T-helper 2 cell treated with Interferon-gamma antibody and Interleukin-4, amounts not matched to agents 5 μg/mL and 100 μg/mL, for 36 hours (primary cell): ENCODE data around the gene DRC3.
"Not testable (repeated sequence)": the region's sequence is repeated elsewhere in the genome, so short reads cannot be mapped to it uniquely, and the experiment has no call there.

ENCODE experiments used
- DNase-seq: peaks from one replicate; pipeline ENCODE4 v3.0.0; 2021; ENCODE audit warnings: low spot score
- H3K27ac Mint-ChIP-seq: one replicate; pipeline ENCODE4 v1.8.0; 2021; ENCODE audit warnings: mild to moderate bottlenecking, mixed read lengths
- H3K27me3 Mint-ChIP-seq: one replicate; pipeline ENCODE4 v1.8.0; 2021; ENCODE audit warnings: low read depth, mixed read lengths
- H3K36me3 Mint-ChIP-seq: one replicate; pipeline ENCODE4 v1.8.0; 2021; ENCODE audit warnings: low read depth, mixed read lengths
- H3K4me1 Mint-ChIP-seq: one replicate; pipeline ENCODE4 v1.8.0; 2021; ENCODE audit warnings: low read depth, mixed read lengths
- H3K4me3 Mint-ChIP-seq: one replicate; pipeline ENCODE4 v1.8.0; 2022; ENCODE audit warnings: mild to moderate bottlenecking, moderate library complexity, mixed read lengths
- H3K9me3 Mint-ChIP-seq: one replicate; pipeline ENCODE4 v1.8.0; 2021; ENCODE audit warnings: mixed read lengths

The DRC3 gene

DNA sequence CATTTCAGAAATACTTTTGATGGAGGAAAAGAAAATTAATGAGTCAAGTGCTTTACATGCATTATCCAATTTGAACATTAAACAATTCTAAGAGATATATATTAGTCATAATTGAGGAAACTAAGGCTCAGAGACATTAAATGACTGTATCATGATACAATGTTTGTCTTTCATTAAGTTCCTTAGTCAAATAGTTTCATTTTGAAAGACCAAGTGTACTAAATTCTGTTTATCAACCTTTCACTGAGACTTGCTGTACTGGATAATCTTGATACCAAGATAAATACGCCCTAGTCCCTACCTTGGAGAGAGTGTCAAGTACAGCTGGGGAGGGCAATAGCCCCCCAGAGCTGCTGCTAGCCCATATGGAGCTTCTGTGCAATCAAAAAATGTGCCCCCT lies 24.7 kb upstream of the DRC3 start:
- H3K27ac Mint-ChIP-seq: no peak overlapping the region

DNA sequence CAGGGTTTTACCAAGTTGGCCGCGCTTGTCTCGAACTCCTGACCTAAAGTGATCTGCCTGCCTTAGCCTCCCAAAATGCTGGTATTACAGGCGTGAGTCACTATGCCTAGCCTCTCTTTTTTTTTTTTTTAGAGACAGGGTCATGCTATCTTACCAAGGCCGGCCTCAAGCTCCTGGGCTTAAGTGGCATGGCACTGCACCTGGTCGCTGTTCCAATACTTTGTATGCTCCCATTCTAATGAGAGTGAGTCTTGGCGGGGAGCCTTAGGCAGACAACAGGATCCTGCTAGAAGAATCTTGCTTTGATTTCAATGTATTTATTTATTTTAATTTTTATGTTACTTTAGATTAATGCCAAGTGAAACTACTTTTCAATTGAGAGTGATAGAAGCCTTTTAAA lies 22.3 kb upstream of the DRC3 start:
- Mint-ChIP-seq H3K9me3 (no peaks in the 10 kb centered on the region), H3K36me3 (peaks cover 10% of the 10 kb centered on the region), H3K27ac (no peak overlapping the region), H3K4me1 (peaks cover 16% of the 10 kb centered on the region), H3K4me3 (no peak overlapping the region), H3K27me3 (no peaks in the 10 kb centered on the region)
- DNase-seq: no peak

More for the DNA sequence above, 24.7 kb upstream of the DRC3 start:
- peaks cover 9% of the 10 kb centered on the region for H3K4me1 Mint-ChIP-seq
- no peaks in the 10 kb centered on the region for H3K9me3 Mint-ChIP-seq
- H3K4me3 Mint-ChIP-seq: no peak overlapping the region
- H3K27me3 Mint-ChIP-seq: no peaks in the 10 kb centered on the region
- DNase-seq: no peak
- H3K36me3 Mint-ChIP-seq: peaks cover 3% of the 10 kb centered on the region

DNA sequence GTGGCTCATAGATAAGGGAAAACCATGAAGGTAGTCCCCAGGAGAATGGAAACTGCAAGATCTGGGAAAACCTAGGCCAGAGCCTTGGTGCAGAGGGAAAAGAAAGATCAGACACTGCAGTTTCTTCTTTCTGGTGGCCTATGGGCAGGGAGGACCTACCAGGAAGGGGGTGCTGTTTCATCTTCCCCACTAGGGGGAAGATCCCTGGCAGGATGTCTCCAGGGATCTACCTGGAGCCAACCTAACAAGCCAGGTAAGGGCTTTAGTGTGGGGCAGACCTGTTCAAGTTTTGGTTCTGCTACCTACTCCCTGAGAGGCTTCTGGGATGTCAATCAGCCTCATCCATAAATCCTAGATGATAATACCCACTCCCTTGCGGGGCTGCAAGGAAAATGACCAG lies 21.9 kb upstream of the DRC3 start:
- Mint-ChIP-seq H3K4me1 (peaks cover 18% of the 10 kb centered on the region), H3K36me3 (peaks cover 13% of the 10 kb centered on the region), H3K27ac (no peak overlapping the region), H3K27me3 (no peaks in the 10 kb centered on the region), H3K4me3 (no peak overlapping the region), H3K9me3 (no peaks in the 10 kb centered on the region)
- DNase-seq: no peak

GRCh38 chr17:17951524-17951923 lies 21.1 kb upstream of the DRC3 start:
- Mint-ChIP-seq H3K36me3 (peaks cover 17% of the 10 kb centered on the region), H3K27ac (no peak overlapping the region), H3K4me3 (no peak overlapping the region), H3K27me3 (no peaks in the 10 kb centered on the region), H3K9me3 (no peaks in the 10 kb centered on the region), H3K4me1 (peaks cover 23% of the 10 kb centered on the region)
- no peak for DNase-seq

DNA sequence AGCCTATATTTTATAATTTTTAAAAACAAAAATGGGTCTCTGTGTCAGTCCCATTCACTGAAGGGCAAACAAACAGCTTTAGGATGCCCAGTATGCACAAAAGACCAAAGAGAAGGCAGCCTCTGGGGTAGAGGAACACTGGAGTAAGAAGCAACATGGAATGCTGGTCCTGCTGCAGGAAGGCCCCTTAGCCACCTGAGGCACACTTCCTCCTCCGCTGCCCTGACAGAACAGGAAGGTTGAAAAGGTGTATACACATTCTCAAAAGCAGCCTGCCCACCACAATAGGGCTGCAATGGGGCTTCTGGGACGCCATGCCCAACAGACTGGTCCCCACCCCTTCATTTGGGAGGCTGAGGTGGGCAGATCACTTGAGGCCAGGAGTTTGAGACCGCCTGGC lies 20.0 kb upstream of the DRC3 start:
- H3K27me3 Mint-ChIP-seq: no peaks in the 10 kb centered on the region
- peaks cover 28% of the 10 kb centered on the region for H3K4me1 Mint-ChIP-seq

DNA sequence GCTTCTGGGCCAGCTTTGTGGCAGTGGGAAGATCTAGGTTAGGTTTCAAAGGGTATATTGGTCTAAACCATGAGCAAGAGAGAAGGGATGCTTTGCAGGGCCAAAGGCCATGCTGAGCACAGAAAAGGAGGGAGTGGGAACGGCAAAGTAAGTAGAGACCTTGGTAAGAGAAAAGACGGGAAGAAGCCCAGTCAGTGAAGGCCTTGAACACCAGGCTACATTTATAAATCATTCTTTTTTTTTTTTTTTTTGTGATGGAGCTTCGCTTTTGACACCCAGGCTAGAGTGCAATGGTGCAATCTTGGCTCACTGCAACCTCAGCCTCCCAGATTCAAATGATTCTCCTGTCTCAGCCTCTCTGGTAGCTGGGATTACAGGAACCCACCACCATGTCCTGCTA lies 18.6 kb upstream of the DRC3 start:
- peaks cover 42% of the 10 kb centered on the region for H3K4me1 Mint-ChIP-seq

More for the DNA sequence above, 20.0 kb upstream of the DRC3 start:
- Mint-ChIP-seq H3K4me3 (no peak overlapping the region), H3K36me3 (peaks cover 20% of the 10 kb centered on the region), H3K27ac (no peak overlapping the region), H3K9me3 (no peaks in the 10 kb centered on the region)
- DNase-seq: no peak

DNA sequence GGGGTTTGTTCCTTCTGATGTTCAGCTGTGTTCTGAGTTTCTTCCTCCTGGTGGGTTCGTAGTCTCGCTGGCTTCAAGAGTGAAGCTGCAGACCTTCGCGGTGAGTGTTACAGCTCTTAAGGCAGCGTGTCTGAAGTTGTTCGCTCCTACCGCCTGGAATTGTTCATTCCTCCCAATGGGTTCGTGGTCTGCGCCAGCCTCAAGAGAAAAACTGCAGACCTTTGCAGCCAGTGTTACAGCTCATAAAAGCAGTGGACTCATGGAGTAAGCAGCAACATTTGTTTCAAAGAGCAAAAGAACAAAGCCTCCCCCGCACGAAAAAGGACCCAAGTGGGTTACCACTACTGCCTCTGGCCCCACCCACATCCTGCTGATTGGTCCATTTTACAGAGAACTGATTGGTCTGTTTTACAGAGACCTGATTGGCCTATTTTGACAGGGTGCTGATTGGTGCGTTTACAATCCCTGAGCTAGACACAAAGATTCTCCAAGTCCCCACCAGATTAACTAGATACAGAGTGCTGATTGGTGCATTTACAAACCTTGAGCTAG lies 16.8 kb upstream of the DRC3 start:
- H3K4me3 Mint-ChIP-seq, H3K9me3 Mint-ChIP-seq, DNase-seq, H3K27me3 Mint-ChIP-seq: not testable (repeated sequence)
- H3K36me3 Mint-ChIP-seq: peaks cover 25% of the 10 kb centered on the region
- H3K4me1 Mint-ChIP-seq: peaks cover 60% of the 10 kb centered on the region
- peak overlapping the region; percentile 74 for H3K27ac Mint-ChIP-seq

More for the DNA sequence above, 18.6 kb upstream of the DRC3 start:
- no peaks in the 10 kb centered on the region for H3K9me3 Mint-ChIP-seq
- no peak for DNase-seq
- H3K27ac Mint-ChIP-seq: peak overlapping the region; percentile 55
- H3K4me3 Mint-ChIP-seq: no peak overlapping the region
- peaks cover 22% of the 10 kb centered on the region for H3K36me3 Mint-ChIP-seq
- H3K27me3 Mint-ChIP-seq: no peaks in the 10 kb centered on the region

DNA sequence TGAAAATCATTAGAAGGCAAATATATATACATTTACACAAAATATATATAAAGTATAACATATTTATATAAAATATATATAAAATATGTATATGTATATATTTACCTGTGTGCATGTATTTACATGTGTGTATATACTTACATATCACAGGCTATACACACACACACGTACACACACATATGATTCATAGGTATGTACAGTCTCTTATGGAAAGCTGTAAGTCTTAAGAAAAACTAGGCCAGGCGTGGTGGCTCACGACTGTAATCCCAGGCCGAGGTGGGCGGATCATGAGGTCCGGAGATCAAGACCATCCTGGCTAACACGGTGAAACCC lies 15.1 kb upstream of the DRC3 start:
- H3K9me3 Mint-ChIP-seq: no peaks in the 10 kb centered on the region
- H3K27me3 Mint-ChIP-seq: no peaks in the 10 kb centered on the region
- H3K4me1 Mint-ChIP-seq: peaks cover 64% of the 10 kb centered on the region
- DNase-seq: no peak
- peaks cover 30% of the 10 kb centered on the region for H3K36me3 Mint-ChIP-seq
- peak overlapping the region; percentile 88 for H3K4me3 Mint-ChIP-seq
- H3K27ac Mint-ChIP-seq: peak overlapping the region; percentile 98

GRCh38 chr17:17958982-17959381 lies 13.7 kb upstream of the DRC3 start:
- peak overlapping the region; percentile 88 for H3K4me3 Mint-ChIP-seq
- DNase-seq: no peak
- H3K4me1 Mint-ChIP-seq: peaks cover 65% of the 10 kb centered on the region

GRCh38 chr17:17959520-17960361 lies 12.9 kb upstream of the DRC3 start:
- Mint-ChIP-seq H3K27ac (peak overlapping the region; percentile 98), H3K36me3 (peaks cover 28% of the 10 kb centered on the region), H3K27me3 (no peaks in the 10 kb centered on the region), H3K4me1 (peaks cover 61% of the 10 kb centered on the region), H3K4me3 (peak overlapping the region; percentile 88), H3K9me3 (no peaks in the 10 kb centered on the region)
- DNase-seq: peak; percentile 31

More at GRCh38 chr17:17958982-17959381, 13.7 kb upstream of the DRC3 start:
- Mint-ChIP-seq H3K9me3 (no peaks in the 10 kb centered on the region), H3K27me3 (no peaks in the 10 kb centered on the region), H3K36me3 (peaks cover 32% of the 10 kb centered on the region), H3K27ac (peak overlapping the region; percentile 98)

- DNase-seq: no peak
- H3K27ac Mint-ChIP-seq: peak overlapping the region; percentile 98
- H3K36me3 Mint-ChIP-seq: peaks cover 22% of the 10 kb centered on the region
- no peaks in the 10 kb centered on the region for H3K9me3 Mint-ChIP-seq
- H3K4me1 Mint-ChIP-seq: peaks cover 63% of the 10 kb centered on the region
- H3K27me3 Mint-ChIP-seq: no peaks in the 10 kb centered on the region
- H3K4me3 Mint-ChIP-seq: peak overlapping the region; percentile 88
These were observed 12.1 kb upstream of the DRC3 start for GRCh38 chr17:17960500-17961030.

- Mint-ChIP-seq H3K4me1 (peaks cover 56% of the 10 kb centered on the region), H3K27me3 (no peaks in the 10 kb centered on the region), H3K27ac (no peak overlapping the region), H3K4me3 (no peak overlapping the region), H3K36me3 (peaks cover 15% of the 10 kb centered on the region), H3K9me3 (no peaks in the 10 kb centered on the region)
- no peak for DNase-seq
These were observed 9.6 kb upstream of the DRC3 start for GRCh38 chr17:17963066-17963465.

- DNase-seq: no peak
- H3K4me3 Mint-ChIP-seq: no peak overlapping the region
- H3K4me1 Mint-ChIP-seq: peaks cover 48% of the 10 kb centered on the region
- H3K27ac Mint-ChIP-seq: no peak overlapping the region
- H3K9me3 Mint-ChIP-seq: no peaks in the 10 kb centered on the region
- no peaks in the 10 kb centered on the region for H3K27me3 Mint-ChIP-seq
- peaks cover 13% of the 10 kb centered on the region for H3K36me3 Mint-ChIP-seq
These were observed 8.8 kb upstream of the DRC3 start for GRCh38 chr17:17963694-17964436.

- no peak for DNase-seq
- Mint-ChIP-seq H3K9me3 (no peaks in the 10 kb centered on the region), H3K27ac (no peak overlapping the region), H3K4me1 (peaks cover 40% of the 10 kb centered on the region), H3K36me3 (peaks cover 13% of the 10 kb centered on the region), H3K4me3 (no peak overlapping the region), H3K27me3 (no peaks in the 10 kb centered on the region)
These were observed 8.0 kb upstream of the DRC3 start for GRCh38 chr17:17964710-17965109.
